Esophagus squamous epithelium (tissue), 5 donors: ENCODE measurements around the gene PAK3. TPM values are rescaled to one million over a fixed set of nuclear protein-coding genes. Genes with fewer than 3 reads are reported as not detected.

ENCODE experiments used
- DNase-seq: peaks from one replicate; lab custom pipeline; 2025; lab: John Stamatoyannopoulos, UW
- H3K27ac ChIP-seq, 4 donors: fragments of 200-600 bp; sonication (generic); one replicate each; pipeline ENCODE4 v1.5.1; 2016 to 2019; ENCODE audit warnings: mild to moderate bottlenecking in 1 of 4
- H3K27me3 ChIP-seq, 4 donors: fragments of 200-600 bp; sonication (generic); 1 replicate in 3 of 4; 2 replicates in 1 of 4; pipeline versions ENCODE4 v1.5.1 to v1.6.0; 2017 to 2021; ENCODE audit warnings: antibody characterized with exemption in 1 of 4
- H3K36me3 ChIP-seq, 3 donors: fragments of 200-600 bp; sonication (generic); one replicate each; pipeline ENCODE4 v1.5.1; 2016 to 2019
- H3K4me1 ChIP-seq, 3 donors: fragments of 200-600 bp; sonication (generic); one replicate each; pipeline ENCODE4 v1.5.1; 2017 to 2019
- H3K4me3 ChIP-seq, 4 donors: fragments of 200-600 bp; sonication (generic); 1 replicate in 3 of 4; 2 replicates in 1 of 4; pipeline ENCODE4 v1.5.1; 2016 to 2019; ENCODE audit warnings: mild to moderate bottlenecking in 2 of 4, moderate library complexity in 1 of 4
- H3K9me3 ChIP-seq, 3 donors: fragments of 200-600 bp; sonication (generic); one replicate each; pipeline ENCODE4 v1.5.1; 2016 to 2019
- POLR2A ChIP-seq, 4 donors: fragments of 450-650 bp; IDR thresholded peaks; one replicate each; pipeline ENCODE4 v1.6.1; 2017; ENCODE audit warnings: antibody characterized with exemption in 4 of 4, mild to moderate bottlenecking in 4 of 4, moderate library complexity in 3 of 4
- WGBS, 2 donors: methylation state at CpG; one replicate each; pipeline ENCODE4 v1.1.5; 2018; 5-methylcytosine and 5-hydroxymethylcytosine counted together
- intact Hi-C: fragments of 100-400 bp; cut with DNase I; formaldehyde crosslinking; loops from one replicate; pipeline ENCODE4 v1.15.0; 2022
- total RNA-seq, 4 donors: library from RNA; depleted of rRNA; stranded (reverse); fragments of >200 nt; gene quantifications; one replicate each; pipeline ENCODE4 v1.1.0, GENCODE V29; 2016
- TF ChIP-seq, protein P1 (sequence below), 6 experiments: fragments of 450-650 bp in 4 of 6; fragments of 200-600 bp in 2 of 6; sonication (generic) in 2 of 6; IDR thresholded peaks; one replicate each; pipeline ENCODE4 v1.5.1; 2016 to 2019; ENCODE audit warnings: antibody characterized with exemption in 6 of 6, mild to moderate bottlenecking in 4 of 6, moderate library complexity in 4 of 6
- donor health status: DM: yes; HTN: yes; CAD: no.

The PAK3 gene
- total RNA-seq, 4 donors from 2014 or later: 0.09 to 2.1 (median 0.45) TPM

DNA sequence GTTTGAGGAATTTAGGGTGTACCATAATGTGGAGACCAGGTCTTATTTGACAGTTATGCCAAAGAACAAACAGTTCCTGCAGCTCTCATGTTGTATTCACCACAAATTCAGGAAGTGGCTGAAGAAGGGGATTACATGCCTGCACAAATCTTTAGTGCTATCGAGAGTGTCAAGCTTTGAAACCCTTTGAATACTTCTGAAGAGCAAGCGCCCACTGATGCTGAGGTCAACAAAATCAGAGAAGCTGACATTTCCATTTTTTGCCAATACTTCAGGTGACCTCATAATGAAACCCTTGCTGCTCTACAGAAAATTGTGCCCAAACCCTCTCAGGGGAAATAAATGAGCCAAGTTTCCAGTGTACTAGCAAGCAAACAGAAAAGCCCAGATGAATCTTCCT is 28.4 kb downstream of the PAK3 start:
- DNase-seq: no peak
- WGBS, 2 donors: 43 to 60% methylated on average over 2 of the region's 2 CpGs
- Histone ChIP-seq H3K27ac (no peak overlapping the region), H3K9me3 (no peaks in the 10 kb centered on the region), H3K36me3 (no peaks in the 10 kb centered on the region), H3K27me3 (peaks cover 0 to 3% (median 0%) of the 10 kb centered on the region in 4 donors), H3K4me1 (no peaks in the 10 kb centered on the region), H3K4me3 (no peak overlapping the region)
- intact Hi-C loops: no loop called here
- TF ChIP-seq POLR2A (IDR thresholded peaks at IDR 0.05): no peak
- TF ChIP-seq, protein P1, sequence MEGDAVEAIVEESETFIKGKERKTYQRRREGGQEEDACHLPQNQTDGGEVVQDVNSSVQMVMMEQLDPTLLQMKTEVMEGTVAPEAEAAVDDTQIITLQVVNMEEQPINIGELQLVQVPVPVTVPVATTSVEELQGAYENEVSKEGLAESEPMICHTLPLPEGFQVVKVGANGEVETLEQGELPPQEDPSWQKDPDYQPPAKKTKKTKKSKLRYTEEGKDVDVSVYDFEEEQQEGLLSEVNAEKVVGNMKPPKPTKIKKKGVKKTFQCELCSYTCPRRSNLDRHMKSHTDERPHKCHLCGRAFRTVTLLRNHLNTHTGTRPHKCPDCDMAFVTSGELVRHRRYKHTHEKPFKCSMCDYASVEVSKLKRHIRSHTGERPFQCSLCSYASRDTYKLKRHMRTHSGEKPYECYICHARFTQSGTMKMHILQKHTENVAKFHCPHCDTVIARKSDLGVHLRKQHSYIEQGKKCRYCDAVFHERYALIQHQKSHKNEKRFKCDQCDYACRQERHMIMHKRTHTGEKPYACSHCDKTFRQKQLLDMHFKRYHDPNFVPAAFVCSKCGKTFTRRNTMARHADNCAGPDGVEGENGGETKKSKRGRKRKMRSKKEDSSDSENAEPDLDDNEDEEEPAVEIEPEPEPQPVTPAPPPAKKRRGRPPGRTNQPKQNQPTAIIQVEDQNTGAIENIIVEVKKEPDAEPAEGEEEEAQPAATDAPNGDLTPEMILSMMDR (IDR thresholded peaks at IDR 0.05): no peak

GRCh38 chrX:111127038-111127437 is 31.0 kb downstream of the PAK3 start:
- H3K27me3 ChIP-seq: peaks cover 0 to 3% (median 0%) of the 10 kb centered on the region in 4 donors
- DNase-seq: no peak
- intact Hi-C loops: no loop called here
- no peaks in the 10 kb centered on the region for H3K36me3 ChIP-seq
- no peaks in the 10 kb centered on the region for H3K9me3 ChIP-seq
- TF ChIP-seq, protein P1 (IDR thresholded peaks at IDR 0.05): no peak
- no peak for TF ChIP-seq POLR2A (IDR thresholded peaks at IDR 0.05)
- H3K27ac ChIP-seq: no peak overlapping the region
- no peak overlapping the region for H3K4me3 ChIP-seq
- H3K4me1 ChIP-seq: no peaks in the 10 kb centered on the region

GRCh38 chrX:111129921-111130320 is 33.9 kb downstream of the PAK3 start:
- WGBS, 2 donors: 75% methylated on average over 1 of the region's 1 CpG; no CpG with 5 or more reads in 1 of the 2 donors
- H3K4me1 ChIP-seq: no peaks in the 10 kb centered on the region
- H3K36me3 ChIP-seq: no peaks in the 10 kb centered on the region
- H3K27me3 ChIP-seq: no peaks in the 10 kb centered on the region
- TF ChIP-seq, protein P1 (IDR thresholded peaks at IDR 0.05): no peak
- TF ChIP-seq POLR2A (IDR thresholded peaks at IDR 0.05): no peak
- H3K27ac ChIP-seq: no peak overlapping the region
- H3K4me3 ChIP-seq: no peak overlapping the region
- H3K9me3 ChIP-seq: no peaks in the 10 kb centered on the region
- no peak for DNase-seq
- intact Hi-C loops: no loop called here

- H3K4me1 ChIP-seq: no peaks in the 10 kb centered on the region
- DNase-seq: no peak
- TF ChIP-seq POLR2A (IDR thresholded peaks at IDR 0.05): no peak
- TF ChIP-seq, protein P1 (IDR thresholded peaks at IDR 0.05): no peak
- H3K27me3 ChIP-seq: no peaks in the 10 kb centered on the region
- H3K4me3 ChIP-seq: no peak overlapping the region
- no peak overlapping the region for H3K27ac ChIP-seq
- no peaks in the 10 kb centered on the region for H3K9me3 ChIP-seq
- H3K36me3 ChIP-seq: no peaks in the 10 kb centered on the region
- intact Hi-C loops: no loop called here
These were observed 35.6 kb downstream of the PAK3 start for GRCh38 chrX:111131572-111131971.

DNA sequence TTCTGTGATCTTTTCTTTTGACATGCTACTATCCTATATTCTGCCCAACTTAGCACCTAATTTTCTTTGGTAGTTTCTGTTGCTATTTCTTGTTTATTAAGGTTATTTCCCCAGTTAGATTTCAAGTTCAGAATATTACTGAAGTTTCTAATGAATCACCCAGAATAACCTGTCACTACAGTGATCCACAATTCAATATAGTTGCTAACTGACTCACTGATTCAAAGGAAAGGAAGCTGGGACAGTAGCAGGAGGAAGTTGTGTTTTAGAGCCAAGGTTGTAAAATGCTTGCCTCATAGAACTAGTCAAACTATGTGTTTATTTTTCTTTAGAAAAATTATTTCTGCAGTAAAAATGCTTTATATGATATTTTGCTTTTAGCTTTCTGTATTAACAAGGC is 37.4 kb downstream of the PAK3 start:
- intact Hi-C loops: no loop called here
- Histone ChIP-seq H3K9me3 (no peaks in the 10 kb centered on the region), H3K36me3 (no peaks in the 10 kb centered on the region), H3K4me3 (no peak overlapping the region), H3K4me1 (no peaks in the 10 kb centered on the region), H3K27me3 (no peaks in the 10 kb centered on the region), H3K27ac (no peak overlapping the region)
- no peak for DNase-seq
- no peak for TF ChIP-seq POLR2A (IDR thresholded peaks at IDR 0.05)
- TF ChIP-seq, protein P1 (IDR thresholded peaks at IDR 0.05): no peak
